Islet precursor cell (in vitro differentiated cells): ENCODE data around the gene SLC38A11.
A peak's percentile ranks its signal among the peaks of the same experiment; 100 is the strongest.

Experiments used
- DNase-seq: peaks from one replicate; pipeline ENCODE4 v3.0.0-alpha.2; 2018

Gene SLC38A11

DNA sequence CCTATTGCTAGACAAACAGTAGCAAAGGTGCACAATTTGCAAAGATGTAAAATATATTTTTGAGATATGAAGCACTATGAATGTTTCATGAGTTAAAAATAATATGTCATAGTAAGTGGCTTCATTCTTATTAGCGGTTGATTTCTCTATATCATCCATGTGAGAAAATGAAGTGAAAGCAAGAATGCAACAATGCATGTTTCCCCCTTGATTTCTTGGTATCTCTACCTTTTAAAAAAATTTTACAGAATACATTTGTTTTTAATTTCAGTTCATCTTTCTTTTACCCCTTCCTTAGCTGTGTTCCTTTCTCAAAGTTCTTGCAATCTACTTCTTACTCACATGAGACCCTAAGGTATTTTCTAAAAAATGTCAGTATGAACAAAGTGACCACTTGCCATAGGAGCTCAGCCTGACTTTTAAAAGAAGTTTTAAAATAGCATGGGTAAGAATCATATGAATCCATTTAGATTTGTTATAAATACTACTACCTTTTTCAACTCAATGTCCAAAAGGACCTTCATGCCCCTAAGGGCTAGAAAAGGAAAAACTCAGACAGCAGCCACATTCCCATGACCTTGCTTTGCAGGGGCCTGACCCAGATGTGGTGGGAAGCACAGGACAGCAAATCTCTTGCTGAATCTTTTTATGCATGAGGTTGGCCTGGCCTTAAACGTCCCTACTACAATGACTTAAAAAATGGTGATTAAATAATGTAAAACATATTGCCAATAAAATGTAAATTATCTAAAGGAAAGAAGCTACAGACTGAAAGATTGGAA lies 14.8 kb upstream of the SLC38A11 start:
- no peak for DNase-seq

GRCh38 chr2:164967781-164968228 lies 12.5 kb upstream of the SLC38A11 start:
- DNase-seq, result no peak

DNA sequence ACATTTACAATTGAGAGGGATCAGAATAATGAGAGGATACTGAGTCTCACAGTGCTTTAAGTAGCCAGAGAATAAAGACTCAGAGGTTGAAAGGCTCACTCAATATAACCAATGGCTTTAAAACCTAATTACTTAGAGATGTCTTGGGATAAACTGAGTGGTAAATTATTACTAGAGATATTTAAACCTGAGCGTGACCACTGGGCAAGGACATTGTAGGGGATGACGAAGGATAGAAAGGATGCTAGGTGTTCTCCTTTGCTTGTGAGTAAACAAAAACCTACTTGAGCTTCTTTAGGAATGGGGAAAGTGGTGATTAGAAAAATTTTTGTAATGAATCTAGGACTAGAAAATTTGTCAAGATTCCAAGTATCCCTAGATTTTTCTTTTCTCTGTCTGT lies 12.0 kb upstream of the SLC38A11 start:
- no peak for DNase-seq

GRCh38 chr2:164964700-164965099 lies 9.4 kb upstream of the SLC38A11 start:
- no peak for DNase-seq

DNA sequence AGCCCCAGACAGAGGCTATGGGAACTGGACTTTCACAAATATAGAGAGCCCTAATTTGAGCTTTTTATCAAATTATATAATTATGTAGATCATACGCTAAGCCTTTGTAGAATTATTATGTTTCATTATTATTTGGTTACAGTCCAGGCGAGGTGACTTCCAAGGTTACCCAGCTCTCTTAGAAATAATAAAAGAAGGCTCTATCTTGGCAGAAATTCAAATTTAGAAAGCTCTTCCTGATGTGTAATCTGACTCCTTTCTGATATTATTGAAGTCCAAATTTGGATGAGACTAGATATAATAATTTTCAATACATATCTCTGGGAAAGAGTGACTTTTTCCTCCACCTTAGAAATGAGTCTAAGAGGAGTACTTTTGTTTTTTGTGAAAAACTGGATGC lies 4.8 kb upstream of the SLC38A11 start:
- DNase-seq, result no peak

- no peak for DNase-seq
These were observed 1.1 kb downstream of the SLC38A11 start for GRCh38 chr2:164954186-164954585.

GRCh38 chr2:164953279-164953678 lies 2.0 kb downstream of the SLC38A11 start:
- no peak for DNase-seq

DNA sequence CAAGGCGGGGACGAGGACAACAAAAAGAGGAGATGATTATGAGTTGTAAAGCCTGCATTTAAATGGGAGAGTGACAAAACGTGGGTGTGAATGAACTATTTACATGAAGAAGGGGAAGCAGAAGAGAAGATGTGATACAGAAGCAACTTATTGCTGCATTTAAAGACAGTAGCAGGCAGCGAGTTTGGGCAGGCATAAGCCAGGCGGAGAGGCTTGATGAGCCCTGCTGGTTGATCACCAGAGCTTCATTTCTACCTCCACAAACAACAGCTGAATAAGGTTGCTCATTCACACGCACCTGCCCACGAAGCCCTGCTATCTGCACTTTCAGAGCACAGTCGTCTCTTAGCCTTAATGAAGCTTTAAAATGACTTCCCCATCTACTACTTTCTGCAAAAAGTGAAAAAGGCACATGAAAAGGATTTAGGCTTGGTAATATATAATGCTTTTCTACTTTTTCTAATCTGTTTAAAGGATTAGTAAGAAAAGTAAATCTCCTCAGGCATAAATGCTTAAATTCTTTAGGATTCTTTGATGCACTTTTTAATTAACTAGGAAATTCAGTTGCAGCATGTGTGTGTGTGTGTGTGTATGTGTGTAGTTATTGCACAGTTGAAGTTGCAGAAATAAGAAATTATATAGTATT lies 3.1 kb downstream of the SLC38A11 start:
- no peak for DNase-seq

DNA sequence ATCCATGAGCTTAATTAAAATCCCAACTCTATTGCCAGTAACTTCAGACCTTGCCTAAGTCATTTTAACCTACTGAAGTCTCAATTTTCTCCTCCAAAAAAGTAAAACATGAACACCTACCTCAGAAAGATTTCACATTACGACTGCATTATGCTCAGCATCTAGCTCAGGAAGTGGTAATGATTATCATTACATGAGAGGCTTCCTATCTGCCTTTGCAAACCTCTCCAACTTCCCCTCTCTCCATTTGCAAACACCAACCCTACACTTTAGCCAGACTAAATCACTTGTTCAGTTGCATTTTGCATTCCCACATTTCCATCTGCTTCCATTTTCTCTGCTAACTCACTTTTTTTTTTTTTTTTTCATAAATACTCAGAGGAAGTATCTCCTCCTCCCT lies 6.8 kb downstream of the SLC38A11 start:
- DNase-seq, result no peak

DNA sequence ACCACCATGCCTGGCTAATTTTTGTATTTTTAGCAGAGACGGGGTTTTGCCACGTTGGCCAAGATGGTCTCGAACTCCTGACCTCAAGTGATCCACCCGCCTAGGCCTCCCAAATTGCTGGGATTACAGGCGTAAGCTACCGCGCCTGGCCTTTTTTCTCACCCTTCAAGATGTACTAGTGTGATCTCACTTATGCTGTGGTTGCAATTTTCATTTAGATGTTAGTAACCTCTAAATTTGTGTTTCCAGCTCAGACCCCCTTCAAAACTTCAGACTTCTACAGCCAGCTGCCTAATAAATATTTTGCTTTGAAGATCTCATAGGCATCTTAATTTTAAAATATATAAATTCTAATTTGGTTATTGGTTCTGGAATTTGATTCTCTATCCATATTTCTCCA lies 8.0 kb downstream of the SLC38A11 start:
- DNase-seq, result no peak

GRCh38 chr2:164943289-164943688 lies 12.0 kb downstream of the SLC38A11 start:
- no peak for DNase-seq

DNA sequence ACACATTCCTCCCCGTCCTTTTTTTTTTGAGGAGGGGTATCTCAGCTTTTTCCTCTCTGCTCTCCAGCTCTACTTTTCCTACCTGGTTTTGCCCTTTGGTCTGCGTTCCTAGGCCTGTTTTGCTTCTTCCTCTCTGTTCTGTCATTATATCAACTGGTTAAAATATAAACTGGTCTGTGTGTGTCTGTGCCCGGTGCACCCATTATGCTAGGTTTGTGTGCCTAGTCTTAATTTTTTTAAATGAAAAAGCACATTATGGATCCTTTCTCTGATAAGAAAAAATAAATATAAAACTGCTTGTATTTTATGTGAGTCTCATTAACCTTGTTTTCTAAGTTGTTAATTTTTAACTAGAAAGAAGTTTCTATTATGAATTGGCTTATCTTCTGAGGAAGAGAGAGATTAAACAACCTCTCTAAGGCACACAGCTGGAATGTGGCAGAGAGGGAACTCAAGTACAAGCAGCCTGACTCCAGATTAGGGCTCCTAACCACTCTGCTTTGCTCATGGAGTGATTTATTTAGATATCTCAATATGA lies 17.4 kb downstream of the SLC38A11 start:
- no peak for DNase-seq

GRCh38 chr2:164935118-164936101 lies 19.9 kb downstream of the SLC38A11 start:
- no peak for DNase-seq

DNA sequence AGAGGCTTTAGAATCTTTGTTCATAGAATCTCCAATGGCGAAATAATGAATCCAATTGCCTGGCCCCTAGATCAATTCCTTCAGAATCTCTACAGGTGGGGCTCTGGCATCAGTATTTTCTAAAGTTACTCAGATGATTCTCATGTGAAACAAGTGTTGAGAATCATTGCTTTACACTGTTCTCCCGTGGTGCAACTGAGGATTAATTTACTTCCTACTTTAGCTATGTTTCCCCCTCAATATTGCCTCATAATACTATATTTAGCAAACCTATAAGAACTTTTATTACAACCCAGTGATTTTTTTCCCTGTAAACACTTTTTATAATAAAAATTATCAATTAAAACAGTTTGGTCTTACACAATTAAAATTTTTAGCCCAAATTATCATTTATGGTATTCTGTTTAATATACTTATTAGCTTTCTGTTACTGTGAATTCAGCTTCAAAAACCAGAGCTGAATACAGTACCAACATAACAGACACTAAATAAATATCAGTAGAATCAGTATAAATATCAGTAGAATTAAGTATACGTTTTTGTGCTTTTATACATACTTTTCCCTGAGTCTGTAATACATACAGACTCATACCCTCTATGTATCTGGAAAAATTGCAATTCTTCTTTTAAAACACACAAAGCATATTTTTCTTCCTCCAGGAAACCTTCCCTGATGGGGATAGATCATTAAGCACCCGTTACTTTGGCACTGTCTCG lies 20.8 kb downstream of the SLC38A11 start:
- no peak for DNase-seq

- no peak for DNase-seq
These were observed 21.6 kb downstream of the SLC38A11 start for GRCh38 chr2:164933671-164934189.

- DNase-seq, result no peak
These were observed 22.9 kb downstream of the SLC38A11 start for GRCh38 chr2:164932377-164932776.

DNA sequence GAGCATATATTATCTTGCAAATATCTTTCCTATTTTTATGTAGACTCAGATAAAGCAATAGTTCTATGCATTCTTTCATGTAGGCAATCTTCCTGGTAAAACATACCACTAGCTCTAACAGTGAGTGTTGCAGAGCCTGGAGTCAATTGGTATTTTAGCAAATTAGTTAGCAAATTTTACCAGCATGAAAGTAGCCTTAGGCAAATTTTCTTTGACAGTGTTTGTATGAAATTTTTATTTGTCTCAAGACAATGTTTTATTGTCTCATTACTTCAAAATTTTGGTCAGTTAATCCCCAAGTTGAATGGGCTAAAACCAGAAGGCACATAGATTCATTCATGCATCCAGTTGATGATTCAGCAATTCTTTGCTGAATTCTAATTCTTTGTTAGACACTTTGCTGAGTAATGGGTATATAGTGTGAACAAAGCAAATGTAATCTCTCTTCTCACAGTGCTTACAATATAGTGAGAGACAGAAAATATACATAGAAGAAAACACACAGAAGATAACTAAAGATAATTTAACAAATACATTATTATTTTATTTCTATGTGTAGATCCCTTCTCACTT lies 27.1 kb downstream of the SLC38A11 start:
- no peak for DNase-seq

- peak; percentile 60 for DNase-seq
These were observed 33.2 kb downstream of the SLC38A11 start for GRCh38 chr2:164922134-164922533.

DNA sequence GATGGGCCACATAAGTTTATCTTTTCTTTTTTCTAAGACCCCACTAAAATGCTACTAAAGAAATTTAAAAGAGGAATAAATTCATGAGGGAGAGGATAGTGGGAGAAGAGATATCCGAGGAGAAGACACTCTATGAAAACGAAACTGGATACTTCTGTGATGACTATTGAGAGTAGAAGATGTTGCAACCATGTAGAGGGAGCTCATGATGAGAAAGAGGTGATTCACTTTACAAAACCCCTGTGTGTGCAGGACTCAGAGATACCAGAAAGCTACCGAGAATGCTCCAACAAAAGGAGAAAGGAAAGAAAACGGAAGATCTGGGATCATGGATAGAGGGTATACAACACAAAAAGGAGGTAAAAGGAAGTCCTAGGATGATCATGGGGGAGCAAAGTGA lies 34.9 kb downstream of the SLC38A11 start:
- no peak for DNase-seq

GRCh38 chr2:164917296-164917903 lies 37.9 kb downstream of the SLC38A11 start:
- DNase-seq, result peak; percentile 73

DNA sequence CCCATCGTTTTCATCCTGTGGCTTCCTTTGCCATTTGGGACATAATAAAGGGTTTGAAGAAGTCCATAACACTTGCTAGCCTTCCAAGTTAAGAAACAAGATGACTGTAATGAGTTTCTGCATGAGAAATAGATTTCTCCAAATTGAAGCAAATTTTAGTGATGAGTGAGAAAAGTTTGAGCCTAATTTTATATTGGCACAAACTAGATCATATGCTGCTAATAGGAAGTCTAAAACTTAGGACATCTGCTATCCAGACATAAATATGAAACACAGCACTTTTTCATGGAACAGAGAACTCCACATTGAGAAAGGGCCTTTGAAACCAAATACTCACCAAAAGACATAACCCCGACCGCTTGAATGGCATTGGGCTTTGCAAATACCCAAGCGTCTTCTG lies 39.8 kb downstream of the SLC38A11 start:
- no peak for DNase-seq
